GM15510 (cell line): Measurements from ENCODE around the gene UNC5C.

Experiments
- POLR2A ChIP-seq: IDR thresholded peaks from 3 replicates; pipeline ENCODE4 v1.6.1; 2011; ENCODE audit warnings: borderline replicate concordance; ENCODE audit not compliant: insufficient read length; ENCODE audit errors: extremely low read depth

The UNC5C gene

DNA sequence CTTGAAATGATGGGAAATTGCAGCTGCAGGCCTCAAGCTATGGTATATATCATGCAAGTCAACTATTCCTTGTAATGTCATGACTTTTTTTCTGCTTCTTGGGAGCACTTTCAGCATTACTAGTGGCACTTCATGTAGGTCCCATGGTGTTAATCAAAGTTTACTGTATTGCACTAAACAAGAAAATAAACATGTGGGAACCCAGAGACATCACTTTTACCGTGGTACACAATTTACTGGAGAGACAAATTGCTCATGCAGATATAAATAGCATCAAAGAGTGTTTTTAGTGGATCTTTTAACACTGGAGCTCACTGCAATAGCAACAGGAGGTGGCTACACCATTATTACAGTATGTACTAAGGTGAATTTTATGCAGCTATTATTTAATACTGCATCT is 79.2 kb downstream of the UNC5C start:
- no peak for TF ChIP-seq POLR2A

DNA sequence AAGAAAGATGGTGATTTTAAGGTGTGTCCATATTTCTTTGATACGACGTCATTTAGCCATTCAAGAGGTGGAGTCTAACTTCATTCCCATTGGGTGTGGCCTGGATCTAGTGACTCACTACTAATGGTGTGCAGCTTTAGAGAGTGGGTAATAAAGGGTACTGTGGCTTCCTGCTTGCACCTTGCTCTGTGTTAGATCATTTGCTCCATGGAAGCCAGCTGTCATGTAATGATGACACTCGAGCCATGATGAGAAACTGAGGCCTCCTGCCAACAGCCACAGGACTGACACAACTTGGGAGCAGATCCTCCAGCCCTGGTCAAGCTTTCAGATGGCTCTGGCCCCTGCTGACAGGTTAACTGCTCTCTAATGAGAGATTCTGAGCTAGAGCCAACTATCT is 82.0 kb downstream of the UNC5C start:
- no peak for TF ChIP-seq POLR2A

DNA sequence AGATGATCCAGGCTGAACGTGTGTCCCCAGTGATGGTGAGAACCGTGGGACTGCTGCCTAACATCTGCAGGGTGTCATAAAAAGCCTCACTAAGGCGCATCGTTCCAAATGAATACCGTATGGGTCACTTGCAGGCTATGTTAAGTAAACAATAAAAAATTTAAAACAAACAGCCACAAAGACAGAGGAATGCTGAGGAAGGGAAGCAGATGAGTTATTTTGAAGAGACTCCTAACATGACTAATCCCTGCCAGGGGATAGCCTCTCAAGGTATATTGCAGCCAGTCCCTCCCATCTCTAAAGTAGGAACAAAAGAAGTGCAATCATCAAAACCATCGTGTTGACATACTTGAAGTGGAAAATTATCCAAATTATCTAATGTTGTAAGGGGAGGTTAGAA is 83.8 kb downstream of the UNC5C start:
- TF ChIP-seq POLR2A: no peak

DNA sequence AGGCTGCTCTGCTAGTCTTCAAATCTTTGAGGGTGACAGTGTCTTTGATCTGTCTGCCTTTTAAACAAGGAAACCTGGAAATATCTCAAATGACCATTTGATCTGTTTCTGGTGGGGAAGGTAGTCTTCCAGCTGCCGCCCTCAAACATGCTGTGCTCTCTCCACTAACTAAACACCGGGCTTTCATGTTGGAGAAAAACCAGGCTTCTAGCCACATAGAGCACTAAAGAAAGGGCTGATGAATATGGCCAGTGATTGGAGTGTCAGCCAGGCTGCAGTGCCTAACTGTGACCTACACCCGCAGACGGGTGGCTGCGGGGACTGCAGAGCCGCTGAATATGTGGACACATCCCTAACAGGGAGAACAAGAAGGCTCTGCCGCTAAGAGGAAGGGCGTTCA is 85.9 kb downstream of the UNC5C start:
- TF ChIP-seq POLR2A: no peak

DNA sequence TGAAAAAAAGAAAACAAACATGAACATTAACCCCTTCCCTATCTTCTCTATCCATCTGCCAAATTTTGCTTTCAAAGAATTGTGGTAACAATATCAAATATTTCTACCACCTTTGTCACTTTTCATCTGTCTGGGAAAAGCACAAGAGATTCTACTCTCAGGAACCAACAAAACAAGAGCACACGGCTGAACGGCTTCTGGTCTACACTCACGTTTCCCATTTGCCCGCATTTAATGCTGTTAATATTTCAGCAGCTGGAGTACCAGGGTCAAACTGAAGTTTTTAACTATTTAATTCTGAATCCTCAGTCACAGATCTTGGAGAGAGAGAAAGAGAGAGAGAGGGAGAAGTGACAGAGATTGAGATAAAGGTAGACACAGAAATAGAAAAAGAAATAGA is 91.4 kb downstream of the UNC5C start:
- no peak for TF ChIP-seq POLR2A

DNA sequence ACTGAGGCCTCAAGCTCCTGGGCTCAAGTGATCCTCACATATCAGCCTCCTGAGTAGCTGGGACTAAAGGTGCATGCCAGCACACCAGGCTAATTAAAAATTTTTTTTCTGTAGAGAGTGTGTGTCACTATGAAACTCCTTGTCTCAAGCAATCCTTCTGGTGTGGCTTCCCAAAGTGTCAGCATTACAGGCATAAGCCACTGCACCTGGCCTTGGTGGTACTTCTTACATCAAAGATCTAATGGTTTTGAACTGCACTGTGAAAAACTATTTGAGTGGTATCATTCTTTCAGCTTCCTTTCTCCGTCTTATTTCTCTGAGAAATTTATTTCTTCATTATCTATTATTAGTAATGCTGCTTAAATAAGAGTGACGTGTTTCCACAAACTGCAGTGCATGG is 98.5 kb downstream of the UNC5C start:
- TF ChIP-seq POLR2A: no peak

DNA sequence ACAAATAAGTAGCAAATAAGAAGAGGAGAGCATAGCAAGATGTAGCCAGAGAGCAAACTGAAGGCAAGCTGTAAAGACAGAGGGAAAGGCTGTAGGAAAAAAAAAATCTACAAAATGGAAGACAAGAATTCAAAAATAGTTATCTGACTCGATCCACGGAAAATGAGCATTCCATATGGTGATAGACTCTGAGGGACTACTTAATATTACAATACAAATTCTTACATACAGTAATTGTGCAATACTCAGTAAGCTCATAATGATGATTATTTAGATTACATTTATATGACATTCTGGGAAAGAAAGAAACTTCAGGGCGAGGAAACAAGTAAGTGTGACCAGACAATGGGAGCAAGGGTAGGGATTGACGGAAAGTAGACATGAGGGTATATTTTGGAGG is 102.6 kb downstream of the UNC5C start:
- TF ChIP-seq POLR2A: no peak

DNA sequence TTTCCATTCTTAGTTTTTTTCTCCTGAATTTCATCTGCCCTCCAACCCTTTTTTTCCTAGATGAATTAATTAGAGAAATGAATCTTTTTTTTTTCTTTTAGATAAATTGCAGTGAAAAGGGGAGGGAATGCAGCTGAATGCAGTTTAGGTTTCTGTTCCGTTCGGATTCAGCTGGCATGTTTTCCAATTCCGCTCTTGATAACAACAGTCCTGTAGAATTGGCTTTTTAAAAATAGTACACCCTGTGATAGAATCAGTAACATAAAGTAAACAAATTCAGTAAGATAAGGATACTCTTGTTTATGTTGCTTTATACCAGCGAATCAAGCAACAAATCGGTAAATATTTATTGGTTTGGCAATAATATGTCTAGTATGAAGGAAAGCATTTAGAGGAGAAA is 103.5 kb downstream of the UNC5C start:
- no peak for TF ChIP-seq POLR2A

DNA sequence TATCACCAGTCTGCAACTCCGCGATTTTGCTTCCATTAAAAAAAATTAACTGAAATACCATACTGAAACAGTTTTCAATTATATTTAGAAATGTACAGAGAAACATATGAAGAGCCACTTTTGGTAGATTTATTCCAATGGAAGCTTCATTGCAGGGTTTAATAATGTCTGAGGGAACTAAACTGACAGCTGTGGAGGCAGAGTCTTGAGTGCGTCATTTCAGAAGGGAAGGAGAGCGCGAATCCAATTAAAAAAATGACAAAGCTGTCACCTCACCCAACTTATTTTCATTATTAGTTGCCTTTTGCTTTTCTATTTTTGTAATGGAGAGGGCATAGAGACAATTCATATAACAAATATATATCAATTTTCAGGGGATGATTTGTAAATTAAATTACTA is 104.0 kb downstream of the UNC5C start:
- TF ChIP-seq POLR2A: no peak

DNA sequence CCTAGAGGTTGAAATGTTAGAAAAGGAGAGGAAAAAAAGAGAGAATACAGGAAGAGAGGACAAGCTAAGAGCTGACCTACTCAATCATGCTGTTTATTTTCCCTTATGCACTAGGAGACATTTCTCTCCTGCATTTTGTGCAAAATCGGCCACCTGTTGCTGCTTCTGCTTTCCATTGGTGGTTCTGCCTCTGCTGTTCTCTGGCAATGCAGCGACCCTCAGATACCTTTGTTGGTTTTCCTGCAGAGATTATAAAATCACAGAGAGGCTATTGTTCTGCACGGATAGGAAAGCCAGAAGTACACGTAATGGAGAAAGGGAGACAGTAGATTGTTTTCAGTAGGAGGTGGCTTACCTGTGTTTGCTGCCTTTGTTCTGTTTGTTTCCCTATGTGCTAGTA is 108.9 kb downstream of the UNC5C start:
- no peak for TF ChIP-seq POLR2A

DNA sequence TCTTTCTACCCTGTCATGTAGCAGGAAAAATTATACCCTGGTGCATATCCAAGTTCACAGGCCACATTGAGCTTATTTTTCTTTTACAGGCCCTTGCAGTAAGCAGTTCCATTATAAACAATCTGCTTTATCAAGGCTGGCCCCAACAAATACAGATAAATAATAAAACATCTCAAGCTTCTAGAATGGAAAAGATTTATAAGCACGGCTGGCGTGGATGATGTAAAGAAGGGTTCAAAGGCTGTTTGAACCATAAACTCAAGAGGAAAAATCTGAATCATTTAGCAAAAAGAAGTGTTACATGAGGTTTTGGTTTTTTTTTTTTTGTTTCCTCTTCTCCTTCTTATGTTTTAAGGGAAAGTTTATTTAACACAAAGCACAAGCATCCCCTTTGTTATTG is 109.7 kb downstream of the UNC5C start:
- no peak for TF ChIP-seq POLR2A

DNA sequence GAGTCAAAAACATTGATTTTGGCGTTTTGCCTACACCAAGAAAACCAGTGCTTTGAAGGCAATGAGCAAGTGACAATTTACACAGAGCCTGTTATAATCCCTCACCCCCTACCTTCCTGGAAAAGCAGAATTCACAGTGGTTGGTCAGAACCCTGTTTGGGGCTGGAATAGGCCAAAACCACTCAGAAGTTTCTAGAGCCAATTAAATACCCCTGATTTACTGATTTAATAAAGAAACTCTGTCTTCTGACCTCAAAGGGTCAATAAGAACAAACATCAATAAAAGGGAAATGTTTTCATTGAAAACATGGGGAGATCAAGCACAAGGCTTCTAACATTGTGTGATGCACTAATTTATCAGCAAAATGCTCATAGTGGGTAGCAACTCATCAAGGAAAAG is 116.3 kb downstream of the UNC5C start:
- no peak for TF ChIP-seq POLR2A

DNA sequence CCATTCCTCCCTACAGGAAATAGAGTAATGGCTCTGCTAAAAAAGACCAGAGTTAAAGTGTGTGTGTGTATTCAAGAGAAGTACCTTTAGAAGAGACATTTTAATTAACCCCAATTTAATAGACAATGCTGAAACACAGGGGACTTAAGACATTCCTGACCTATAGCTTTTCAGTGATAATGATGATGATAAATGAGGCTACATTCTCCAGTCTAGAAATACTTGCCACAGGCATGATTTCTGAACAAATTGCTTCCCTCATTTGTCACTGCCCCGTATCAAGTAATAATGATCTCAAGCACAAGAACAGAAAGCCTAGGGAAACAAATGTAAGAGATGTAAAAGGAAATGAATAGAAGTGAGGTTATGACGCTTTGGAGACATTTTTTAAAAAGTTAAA is 117.1 kb downstream of the UNC5C start:
- TF ChIP-seq POLR2A: no peak

DNA sequence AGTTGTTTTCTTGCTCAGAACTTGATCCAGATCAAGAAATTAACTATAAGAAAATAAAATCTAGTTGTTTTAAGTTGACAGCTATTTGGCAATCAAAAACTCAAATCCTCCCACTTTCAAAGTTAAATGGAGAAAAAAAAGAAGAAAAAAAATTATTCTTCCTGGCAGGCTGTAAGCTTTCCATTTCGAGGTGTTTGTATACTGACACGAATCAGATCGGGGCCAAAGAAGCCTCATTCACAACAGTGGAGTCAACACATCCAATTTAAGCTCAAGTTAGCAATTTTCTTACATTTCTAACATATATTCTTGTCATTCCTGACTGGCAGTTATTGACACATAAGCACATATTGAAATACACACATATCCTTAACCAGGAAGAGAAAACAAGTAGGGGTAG is 119.4 kb downstream of the UNC5C start:
- TF ChIP-seq POLR2A: no peak

DNA sequence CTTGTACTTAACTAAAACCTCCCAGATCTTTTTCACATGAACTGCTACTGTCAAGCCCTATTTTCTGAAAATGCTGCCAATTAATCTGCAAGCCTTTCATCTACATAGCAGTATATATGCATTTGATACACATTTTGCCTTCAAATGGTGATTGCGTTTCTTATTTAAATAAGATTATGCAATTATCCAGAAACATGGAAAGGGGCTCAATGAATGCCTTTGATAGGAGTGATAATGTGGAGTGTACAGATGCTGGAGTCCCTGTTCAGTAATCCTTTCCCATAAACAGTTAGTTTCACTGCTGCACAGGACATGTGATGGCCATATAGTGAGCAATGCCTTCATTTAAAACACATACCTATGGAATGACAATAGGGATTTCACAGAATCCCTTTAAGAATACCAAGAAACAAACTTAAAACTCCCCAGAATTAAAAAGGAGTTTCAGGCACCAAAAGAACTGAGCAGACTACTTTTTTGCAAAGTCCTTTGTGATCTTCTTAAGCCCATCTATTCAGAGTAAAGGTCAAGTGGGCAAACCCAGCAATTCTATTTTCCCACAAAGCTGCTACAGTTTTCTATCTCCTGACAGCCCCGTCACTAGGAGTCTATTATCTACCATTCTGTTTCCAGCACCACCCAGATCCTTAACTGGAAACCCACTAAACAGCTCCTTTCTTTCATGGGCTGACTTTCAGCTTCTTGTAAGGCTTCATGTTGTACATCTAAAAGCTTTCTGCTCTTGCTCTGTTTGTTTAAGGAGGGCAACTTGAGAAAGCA is 120.3 kb downstream of the UNC5C start:
- no peak for TF ChIP-seq POLR2A

DNA sequence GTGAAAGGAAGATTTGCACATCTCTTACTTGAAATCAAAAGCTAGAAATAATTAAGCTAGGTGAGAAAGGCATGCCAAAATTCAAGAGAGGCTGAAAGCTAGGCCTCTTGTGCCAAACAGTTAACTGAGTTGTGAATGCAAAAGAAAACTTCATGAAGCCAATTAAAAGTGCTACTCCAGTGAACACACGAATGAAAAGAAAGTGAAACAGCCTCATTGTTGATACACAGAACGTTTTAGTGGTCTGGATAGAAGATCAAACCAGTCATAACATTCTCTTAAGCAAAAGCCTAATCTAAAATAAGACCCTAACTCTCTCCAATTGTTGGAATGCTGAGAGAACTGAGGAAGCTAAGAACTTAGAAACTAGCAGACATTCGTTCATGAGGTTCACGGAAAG is 122.3 kb downstream of the UNC5C start:
- no peak for TF ChIP-seq POLR2A

DNA sequence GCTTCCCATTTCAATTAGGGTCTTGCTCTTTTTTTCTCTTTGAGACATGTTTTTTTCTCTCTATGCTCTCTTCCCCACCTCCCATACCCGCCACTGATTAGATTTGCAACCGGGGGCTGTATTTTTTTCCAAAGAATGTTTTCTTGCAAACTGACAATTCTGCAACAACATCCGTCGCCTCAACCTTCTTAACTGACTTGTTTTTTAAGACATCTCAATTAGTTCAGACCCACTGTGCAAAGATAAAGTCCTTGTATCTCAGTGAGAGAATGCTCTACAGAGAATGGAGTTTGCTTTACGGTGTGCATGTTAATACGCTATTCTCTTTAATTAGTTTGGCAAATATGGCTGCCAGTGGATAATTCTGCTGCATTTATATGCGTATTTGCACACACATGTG is 126.3 kb downstream of the UNC5C start:
- TF ChIP-seq POLR2A: no peak

DNA sequence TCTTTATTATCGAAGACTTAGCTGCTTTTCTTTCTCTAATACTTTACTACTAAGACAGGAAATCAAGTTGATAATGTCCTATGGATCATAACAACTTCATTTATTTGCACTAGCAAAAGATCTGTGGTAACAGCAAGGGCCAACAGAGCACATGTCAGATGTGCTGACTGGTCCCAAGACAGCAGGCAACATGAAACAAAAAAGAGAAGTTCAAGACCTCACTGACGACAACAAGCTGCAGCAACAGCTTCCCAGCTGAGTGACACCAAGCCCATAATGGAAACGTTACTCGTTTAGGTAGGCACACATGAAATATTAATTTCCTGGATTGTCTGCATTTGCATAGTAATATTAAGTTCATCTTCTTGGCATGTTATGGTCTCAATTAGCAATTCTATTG is 126.9 kb downstream of the UNC5C start:
- no peak for TF ChIP-seq POLR2A

DNA sequence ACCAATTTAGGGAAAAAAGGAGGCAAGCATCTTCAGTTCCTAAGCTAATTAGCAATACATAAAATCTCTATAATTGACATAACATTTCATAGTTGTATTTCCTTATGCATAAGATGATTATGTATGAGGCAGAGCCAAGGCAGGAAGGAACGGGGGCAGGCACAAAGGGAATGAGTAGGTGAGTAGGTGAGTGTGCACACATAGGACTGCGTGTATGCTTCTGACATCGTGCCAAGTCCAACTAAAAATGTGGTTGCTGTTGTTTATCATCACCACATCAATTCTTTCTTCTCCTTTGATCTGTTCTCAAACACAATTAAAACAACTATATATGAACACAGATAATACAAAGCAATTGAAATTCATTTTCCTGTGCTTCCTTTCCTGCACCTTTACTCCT is 131.2 kb downstream of the UNC5C start:
- no peak for TF ChIP-seq POLR2A
